ENCODE data around the gene NEUROD2.
"Not testable (repeated sequence)": the region's sequence is repeated elsewhere in the genome, so short reads cannot be mapped to it uniquely, and the experiment has no call there.

The NEUROD2 gene

GRCh38 chr17:39602533-39603303 is 5.0 kb downstream of the NEUROD2 start:
- DNase-seq, result no peak

GRCh38 chr17:39601758-39602532 is 5.8 kb downstream of the NEUROD2 start:
- no peak for DNase-seq

GRCh38 chr17:39600997-39601597 is 6.6 kb downstream of the NEUROD2 start:
- no peak for DNase-seq

GRCh38 chr17:39600288-39600996 is 7.3 kb downstream of the NEUROD2 start:
- no peak for DNase-seq

GRCh38 chr17:39599665-39600231 is 8.0 kb downstream of the NEUROD2 start:
- DNase-seq, result no peak

GRCh38 chr17:39599004-39599664 is 8.6 kb downstream of the NEUROD2 start:
- peak; percentile 52 for DNase-seq

- no peak for DNase-seq
Observed at GRCh38 chr17:39598630-39599003, 9.1 kb downstream of the NEUROD2 start.

- DNase-seq, result peak; percentile 35
Observed at GRCh38 chr17:39598047-39598481, 9.7 kb downstream of the NEUROD2 start.

GRCh38 chr17:39597372-39598046 is 10.2 kb downstream of the NEUROD2 start:
- DNase-seq, result no peak

- no peak for DNase-seq
Observed at GRCh38 chr17:39596543-39597267, 11.0 kb downstream of the NEUROD2 start.

GRCh38 chr17:39595928-39596510 is 11.7 kb downstream of the NEUROD2 start:
- DNase-seq, result no peak

GRCh38 chr17:39595294-39595693 is 12.4 kb downstream of the NEUROD2 start:
- DNase-seq, result no peak

GRCh38 chr17:39593371-39593770 is 14.3 kb downstream of the NEUROD2 start:
- no peak for DNase-seq

- peak; percentile 59 for DNase-seq
Observed at GRCh38 chr17:39591958-39592954, 15.5 kb downstream of the NEUROD2 start.

GRCh38 chr17:39590180-39590579 is 17.5 kb downstream of the NEUROD2 start:
- DNase-seq, result not testable (repeated sequence)

- no peak for DNase-seq
Observed at GRCh38 chr17:39582658-39583057, 25.1 kb downstream of the NEUROD2 start.

GRCh38 chr17:39581759-39582085 is 26.0 kb downstream of the NEUROD2 start:
- no peak for DNase-seq

- DNase-seq, result no peak
Observed at GRCh38 chr17:39581071-39581758, 26.5 kb downstream of the NEUROD2 start.

Measured in right kidney (tissue), 1 donor.